ENCODE measurements around the gene MBNL3. TPM values are rescaled to one million over a fixed set of nuclear protein-coding genes. Genes with fewer than 3 reads are reported as not detected.

Gene MBNL3
- total RNA-seq, 1 experiment from 2014 or later, result 4.6 TPM

GRCh38 chrX:132467989-132468388 is 20.8 kb downstream of the MBNL3 start:
- no peaks in the 10 kb centered on the region for H4K20me1 ChIP-seq (ENCODE audit: insufficient read depth)
- ChIA-PET CTCF (no interaction called here), RAD21 (ENCODE audit: low non-redundant PET in 1 of 2, low total read pairs in 2 of 2, uncharacterized antibody in 2 of 2, unreplicated experiment in 2 of 2) (no interaction called here), POLR2A (no interaction called here)
- TF ChIP-seq CTCF (IDR thresholded peaks at IDR 0.05 in 2 of 3, conservative IDR thresholded peaks at IDR 0.05 in 1 of 3; ENCODE audit: borderline replicate concordance in 1 of 3, insufficient read depth in 1 of 3, low read depth in 2 of 3, low read length in 2 of 3), result no peak
- no peak for TF ChIP-seq EZH2phosphoT487 (IDR thresholded peaks at IDR 0.05; ENCODE audit: borderline replicate concordance)
- no peak for TF ChIP-seq ZBTB33 (IDR thresholded peaks at IDR 0.05; ENCODE audit: extremely low read depth, insufficient replicate concordance, low read length)
- TF ChIP-seq REST (IDR thresholded peaks at IDR 0.05; ENCODE audit: low read depth), result no peak
- H3K9me3 ChIP-seq (ENCODE audit: control insufficient read depth in 1 of 2, insufficient read depth in 1 of 2, low read depth in 1 of 2, low read length in 2 of 2), result no peaks in the 10 kb centered on the region
- H3K4me3 ChIP-seq (replicated peaks in 1 of 2; ENCODE audit: low read depth in 1 of 2, low read length in 2 of 2), result no peak overlapping the region
- H3K9ac ChIP-seq (ENCODE audit: low read length), result no peak overlapping the region
- no peak overlapping the region for H3K27ac ChIP-seq (ENCODE audit: low read depth, low read length)
- ATAC-seq (no peak), DNase-seq (ENCODE audit: low read depth, low spot score) (no peak)
- H2AFZ ChIP-seq (ENCODE audit: low read depth, low read length, poor library complexity, severe bottlenecking), result no peak overlapping the region
- intact Hi-C loops (cut with micrococcal nuclease), result no loop called here
- no TSS peak for BruUV-seq (replicated peaks)
- no peak overlapping the region for H3K4me2 ChIP-seq (ENCODE audit: low read length)
- H3K9me2 ChIP-seq (ENCODE audit: insufficient read depth), result no peaks in the 10 kb centered on the region
- no peaks in the 10 kb centered on the region for H3K4me1 ChIP-seq (ENCODE audit: control insufficient read depth in 1 of 2, insufficient read depth in 2 of 2, low read length in 2 of 2)
- H3K36me3 ChIP-seq (ENCODE audit: control insufficient read depth in 1 of 2, insufficient read depth in 2 of 2, low read length in 2 of 2), result no peaks in the 10 kb centered on the region
- no peaks in the 10 kb centered on the region for H3K79me2 ChIP-seq (ENCODE audit: insufficient read depth, low read length)
- H3K27me3 ChIP-seq (ENCODE audit: insufficient read depth, low read length), result peaks cover 11% of the 10 kb centered on the region; the same call in 1 of the 2 replicates

Measured in HCT116 (cell line).